Measurements from ENCODE around the gene SLC25A20.

Gene SLC25A20

DNA sequence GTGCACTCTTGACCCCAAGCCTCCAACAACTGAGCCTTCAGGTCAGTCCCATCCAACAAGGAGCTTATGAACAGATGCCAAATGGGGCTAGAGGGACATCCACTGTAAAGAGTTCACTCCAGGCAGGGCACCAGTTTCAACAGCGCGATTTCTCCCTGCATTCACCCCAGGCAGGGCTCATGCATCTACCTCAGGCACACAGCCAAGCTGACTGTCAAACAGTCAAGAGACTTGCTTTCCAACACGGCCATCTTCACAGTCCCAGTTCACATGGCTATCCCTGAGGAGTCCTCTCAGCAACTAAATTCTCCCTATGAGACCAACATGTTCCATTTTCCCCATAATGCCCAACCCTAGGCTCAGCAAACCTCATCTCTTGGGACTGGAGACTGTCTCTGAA, 17.7 kb downstream of the SLC25A20 start:
- Histone ChIP-seq H4K20me1 (ENCODE audit: insufficient read depth, low read length, poor library complexity, severe bottlenecking) (no peaks in the 10 kb centered on the region), H3F3A (ENCODE audit: low read depth) (no peaks in the 10 kb centered on the region), H3K4me3 (ENCODE audit: low read length, poor library complexity, severe bottlenecking) (no peak overlapping the region), H3K36me3 (ENCODE audit: insufficient read depth, low read length) (no peaks in the 10 kb centered on the region), H3K4me2 (ENCODE audit: low read depth, low read length, poor library complexity, severe bottlenecking) (no peak overlapping the region), H3K9me2 (replicated peaks; ENCODE audit: low read depth, low read length) (no peaks in the 10 kb centered on the region), H3K4me1 (ENCODE audit: insufficient read depth, low read length, poor library complexity, severe bottlenecking) (no peaks in the 10 kb centered on the region), H2AFZ (ENCODE audit: low read length) (no peak overlapping the region), H3K9ac (ENCODE audit: low read depth, low read length, poor library complexity, severe bottlenecking) (no peak overlapping the region), H3K79me2 (ENCODE audit: insufficient read depth, low read length) (no peaks in the 10 kb centered on the region), H3K9me3 (ENCODE audit: insufficient read depth, low read depth, low read length) (no peaks in the 10 kb centered on the region), H3K27me3 (ENCODE audit: insufficient read depth, low read length, poor library complexity, severe bottlenecking) (no peaks in the 10 kb centered on the region)
- TF ChIP-seq, protein P1, sequence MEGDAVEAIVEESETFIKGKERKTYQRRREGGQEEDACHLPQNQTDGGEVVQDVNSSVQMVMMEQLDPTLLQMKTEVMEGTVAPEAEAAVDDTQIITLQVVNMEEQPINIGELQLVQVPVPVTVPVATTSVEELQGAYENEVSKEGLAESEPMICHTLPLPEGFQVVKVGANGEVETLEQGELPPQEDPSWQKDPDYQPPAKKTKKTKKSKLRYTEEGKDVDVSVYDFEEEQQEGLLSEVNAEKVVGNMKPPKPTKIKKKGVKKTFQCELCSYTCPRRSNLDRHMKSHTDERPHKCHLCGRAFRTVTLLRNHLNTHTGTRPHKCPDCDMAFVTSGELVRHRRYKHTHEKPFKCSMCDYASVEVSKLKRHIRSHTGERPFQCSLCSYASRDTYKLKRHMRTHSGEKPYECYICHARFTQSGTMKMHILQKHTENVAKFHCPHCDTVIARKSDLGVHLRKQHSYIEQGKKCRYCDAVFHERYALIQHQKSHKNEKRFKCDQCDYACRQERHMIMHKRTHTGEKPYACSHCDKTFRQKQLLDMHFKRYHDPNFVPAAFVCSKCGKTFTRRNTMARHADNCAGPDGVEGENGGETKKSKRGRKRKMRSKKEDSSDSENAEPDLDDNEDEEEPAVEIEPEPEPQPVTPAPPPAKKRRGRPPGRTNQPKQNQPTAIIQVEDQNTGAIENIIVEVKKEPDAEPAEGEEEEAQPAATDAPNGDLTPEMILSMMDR (conservative IDR thresholded peaks at IDR 0.05; ENCODE audit: low read length): no peak
- TF ChIP-seq EZH2phosphoT487 (IDR thresholded peaks at IDR 0.05; ENCODE audit: borderline replicate concordance): no peak

DNA sequence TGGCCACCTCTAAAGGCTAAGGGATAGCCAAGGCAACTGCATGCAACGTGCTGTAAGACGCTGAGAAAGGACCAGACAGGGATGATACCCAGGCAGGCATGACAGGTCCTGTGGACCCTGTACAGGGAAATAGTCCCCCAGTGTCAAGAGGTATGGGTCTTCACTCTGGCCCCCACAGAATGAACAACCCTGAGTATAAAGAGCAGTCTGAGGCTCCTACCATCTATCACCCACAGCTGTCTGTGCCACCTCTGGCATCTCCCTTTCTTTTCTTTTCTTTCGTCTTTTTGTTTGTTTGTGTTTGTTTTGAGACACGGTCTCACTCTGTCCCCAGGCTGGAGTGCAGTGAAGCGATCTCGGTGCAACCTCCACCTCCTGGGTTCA, 18.7 kb downstream of the SLC25A20 start:
- Histone ChIP-seq H2AFZ (ENCODE audit: low read length) (no peak overlapping the region), H3K4me2 (ENCODE audit: low read depth, low read length, poor library complexity, severe bottlenecking) (no peak overlapping the region), H3K4me1 (ENCODE audit: insufficient read depth, low read length, poor library complexity, severe bottlenecking) (no peaks in the 10 kb centered on the region), H3K36me3 (ENCODE audit: insufficient read depth, low read length) (no peaks in the 10 kb centered on the region), H3K27me3 (ENCODE audit: insufficient read depth, low read length, poor library complexity, severe bottlenecking) (no peaks in the 10 kb centered on the region), H3K79me2 (ENCODE audit: insufficient read depth, low read length) (no peaks in the 10 kb centered on the region), H3K9me3 (ENCODE audit: insufficient read depth, low read depth, low read length) (no peaks in the 10 kb centered on the region), H3F3A (ENCODE audit: low read depth) (no peaks in the 10 kb centered on the region), H3K4me3 (ENCODE audit: low read length, poor library complexity, severe bottlenecking) (no peak overlapping the region), H3K9me2 (replicated peaks; ENCODE audit: low read depth, low read length) (no peaks in the 10 kb centered on the region), H4K20me1 (ENCODE audit: insufficient read depth, low read length, poor library complexity, severe bottlenecking) (no peaks in the 10 kb centered on the region), H3K9ac (ENCODE audit: low read depth, low read length, poor library complexity, severe bottlenecking) (no peak overlapping the region)
- no peak for TF ChIP-seq EZH2phosphoT487 (IDR thresholded peaks at IDR 0.05; ENCODE audit: borderline replicate concordance)
- TF ChIP-seq, protein P1 (conservative IDR thresholded peaks at IDR 0.05; ENCODE audit: low read length): no peak

DNA sequence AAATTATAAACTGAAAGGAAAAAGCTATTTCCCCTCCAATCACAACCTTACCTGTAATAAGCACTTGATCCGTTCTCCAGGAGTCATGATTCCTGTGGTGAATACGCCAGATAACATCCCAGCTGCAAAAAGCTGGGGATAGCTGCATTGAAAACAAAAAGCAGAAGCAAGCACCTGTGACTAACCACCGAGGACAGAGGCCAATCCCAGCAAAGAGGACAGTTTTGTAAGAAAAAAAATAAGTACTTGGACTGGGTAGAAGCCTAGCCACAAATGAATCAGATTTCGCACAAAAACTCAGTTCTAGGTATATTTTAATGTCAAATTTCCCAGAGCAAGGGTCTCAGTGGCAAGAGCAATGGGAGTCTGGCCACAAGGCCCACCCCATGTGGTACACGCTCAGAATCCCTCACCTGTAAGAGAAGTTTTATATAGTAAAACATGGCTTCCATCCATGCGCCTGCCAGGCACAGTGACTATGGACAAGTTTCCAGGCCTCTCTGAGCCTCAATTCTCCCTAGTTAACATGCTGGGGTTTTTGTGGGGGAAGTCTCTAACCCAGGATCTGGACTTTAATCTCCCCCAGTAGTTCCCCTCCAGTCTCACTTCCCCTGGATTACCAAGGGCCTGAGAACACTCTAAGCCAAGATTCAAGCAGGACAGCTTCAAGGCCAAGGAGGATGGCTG, 19.2 kb downstream of the SLC25A20 start:
- H3K9ac ChIP-seq (ENCODE audit: low read depth, low read length, poor library complexity, severe bottlenecking): no peak overlapping the region
- H3K9me3 ChIP-seq (ENCODE audit: insufficient read depth, low read depth, low read length): no peaks in the 10 kb centered on the region
- no peaks in the 10 kb centered on the region for H3K9me2 ChIP-seq (replicated peaks; ENCODE audit: low read depth, low read length)
- H3K4me1 ChIP-seq (ENCODE audit: insufficient read depth, low read length, poor library complexity, severe bottlenecking): no peaks in the 10 kb centered on the region
- H3K4me3 ChIP-seq (ENCODE audit: low read length, poor library complexity, severe bottlenecking): no peak overlapping the region
- no peaks in the 10 kb centered on the region for H3F3A ChIP-seq (ENCODE audit: low read depth)
- no peaks in the 10 kb centered on the region for H3K27me3 ChIP-seq (ENCODE audit: insufficient read depth, low read length, poor library complexity, severe bottlenecking)
- no peaks in the 10 kb centered on the region for H3K36me3 ChIP-seq (ENCODE audit: insufficient read depth, low read length)
- TF ChIP-seq EZH2phosphoT487 (IDR thresholded peaks at IDR 0.05; ENCODE audit: borderline replicate concordance): no peak
- TF ChIP-seq, protein P1 (conservative IDR thresholded peaks at IDR 0.05; ENCODE audit: low read length): no peak
- H4K20me1 ChIP-seq (ENCODE audit: insufficient read depth, low read length, poor library complexity, severe bottlenecking): no peaks in the 10 kb centered on the region
- H3K4me2 ChIP-seq (ENCODE audit: low read depth, low read length, poor library complexity, severe bottlenecking): no peak overlapping the region
- no peak overlapping the region for H2AFZ ChIP-seq (ENCODE audit: low read length)
- no peaks in the 10 kb centered on the region for H3K79me2 ChIP-seq (ENCODE audit: insufficient read depth, low read length)
